Esophagus squamous epithelium (tissue), 5 donors: ENCODE data around the gene DRG2. TPM values are rescaled to one million over a fixed set of nuclear protein-coding genes. Genes with fewer than 3 reads are reported as not detected.

Experiments
- DNase-seq: peaks from one replicate; lab custom pipeline; 2025; lab: John Stamatoyannopoulos, UW
- H3K27ac ChIP-seq, 4 donors: fragments of 200-600 bp; sonication (generic); one replicate each; pipeline ENCODE4 v1.5.1; 2016 to 2019; ENCODE audit warnings: mild to moderate bottlenecking in 1 of 4
- H3K27me3 ChIP-seq, 4 donors: fragments of 200-600 bp; sonication (generic); 1 replicate in 3 of 4; 2 replicates in 1 of 4; pipeline versions ENCODE4 v1.5.1 to v1.6.0; 2017 to 2021; ENCODE audit warnings: antibody characterized with exemption in 1 of 4
- H3K36me3 ChIP-seq, 3 donors: fragments of 200-600 bp; sonication (generic); one replicate each; pipeline ENCODE4 v1.5.1; 2016 to 2019
- H3K4me1 ChIP-seq, 3 donors: fragments of 200-600 bp; sonication (generic); one replicate each; pipeline ENCODE4 v1.5.1; 2017 to 2019
- H3K4me3 ChIP-seq, 4 donors: fragments of 200-600 bp; sonication (generic); 1 replicate in 3 of 4; 2 replicates in 1 of 4; pipeline ENCODE4 v1.5.1; 2016 to 2019; ENCODE audit warnings: mild to moderate bottlenecking in 2 of 4, moderate library complexity in 1 of 4
- H3K9me3 ChIP-seq, 3 donors: fragments of 200-600 bp; sonication (generic); one replicate each; pipeline ENCODE4 v1.5.1; 2016 to 2019
- CTCF ChIP-seq, 6 experiments: fragments of 450-650 bp in 4 of 6; fragments of 200-600 bp in 2 of 6; sonication (generic) in 2 of 6; IDR thresholded peaks; one replicate each; pipeline ENCODE4 v1.5.1; 2016 to 2019; ENCODE audit warnings: antibody characterized with exemption in 6 of 6, mild to moderate bottlenecking in 4 of 6, moderate library complexity in 4 of 6
- POLR2A ChIP-seq, 4 donors: fragments of 450-650 bp; IDR thresholded peaks; one replicate each; pipeline ENCODE4 v1.6.1; 2017; ENCODE audit warnings: antibody characterized with exemption in 4 of 4, mild to moderate bottlenecking in 4 of 4, moderate library complexity in 3 of 4
- WGBS, 2 donors: methylation state at CpG; one replicate each; pipeline ENCODE4 v1.1.5; 2018; 5-methylcytosine and 5-hydroxymethylcytosine counted together
- intact Hi-C: fragments of 100-400 bp; cut with DNase I; formaldehyde crosslinking; loops from one replicate; pipeline ENCODE4 v1.15.0; 2022
- total RNA-seq, 4 donors: library from RNA; depleted of rRNA; stranded (reverse); fragments of >200 nt; gene quantifications; one replicate each; pipeline ENCODE4 v1.1.0, GENCODE V29; 2016
- donor health status: DM: yes; HTN: yes; CAD: no.

Gene DRG2
- 10 to 100 TPM; 31.8 to 45.4 (median 37.9) TPM for total RNA-seq

- intact Hi-C loops: no loop called here
- Histone ChIP-seq H3K36me3 (peaks cover 0 to 25% (median 0%) of the 10 kb centered on the region in 3 donors), H3K4me1 (peaks cover 11 to 30% (median 15%) of the 10 kb centered on the region in 3 donors), H3K4me3 (peak within 1 kb of the TSS; percentile 75 to 93 (median 86)), H3K27me3 (no peaks in the 10 kb centered on the region), H3K27ac (peak within 1 kb of the TSS; percentile 82 to 90 (median 83)), H3K9me3 (no peaks in the 10 kb centered on the region)
- peak; percentile 63 for DNase-seq
- TF ChIP-seq POLR2A (IDR thresholded peaks at IDR 0.05): peak in 2 of 4 donors; percentile 23 to 44
- TF ChIP-seq CTCF (IDR thresholded peaks at IDR 0.05): peak in 4 of 6 experiments; percentile 5 to 61 (median 14)
- WGBS, 2 donors: 0 to 1% methylated on average over 2 to 16 of the region's 52 CpGs
These were observed at the start of gene DRG2 for GRCh38 chr17:18087610-18088491. TSS of gene DRG2 (plus strand) at chr17:18087948. CDS start at chr17:18088024, 76 bp downstream.

DNA sequence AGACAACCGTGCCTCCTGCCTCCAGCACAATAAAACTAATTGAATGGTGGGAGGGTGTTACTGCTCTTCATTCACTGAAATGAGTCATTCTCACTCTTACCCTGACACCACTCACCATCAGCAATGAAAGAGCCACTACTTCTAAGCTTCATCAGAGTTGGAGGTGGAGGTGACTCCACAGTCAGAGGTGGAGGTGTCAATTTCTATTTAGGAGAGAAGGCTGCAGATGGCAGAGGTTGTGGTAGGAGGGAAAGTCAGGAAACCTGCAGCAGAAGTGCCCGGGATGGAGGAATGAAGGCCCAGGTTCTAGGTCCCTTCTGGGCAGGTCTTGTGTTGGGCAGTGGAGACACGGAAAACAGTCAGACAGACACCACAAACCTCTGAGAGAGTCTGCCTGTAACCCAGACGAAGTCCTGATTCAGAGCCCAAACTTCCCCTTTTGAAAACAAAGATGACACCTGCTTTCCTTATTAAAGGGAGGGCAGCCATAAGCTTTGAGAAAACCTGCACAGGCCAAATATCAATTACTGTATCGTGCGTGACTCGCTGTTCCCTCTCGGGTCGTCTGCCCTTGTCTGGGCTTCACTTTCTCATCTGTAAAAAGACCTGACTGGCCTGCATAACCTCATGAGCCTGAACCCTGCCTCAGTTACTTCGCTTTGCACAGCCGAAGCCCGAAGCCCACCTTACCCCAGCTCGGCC, 49.4 kb upstream of the DRG2 start:
- TF ChIP-seq POLR2A (IDR thresholded peaks at IDR 0.05) (no peak), CTCF (IDR thresholded peaks at IDR 0.05) (no peak)
- no peaks in the 10 kb centered on the region for H3K36me3 ChIP-seq
- intact Hi-C loops: loop anchor here (10.0 kb wide), 1 partner anchor 223 kb away; no protein-coding TSS in a partner anchor
- H3K4me3 ChIP-seq: peak overlapping the region; percentile 75 to 99 (median 82)
- peak overlapping the region; percentile 88 to 92 (median 90) for H3K27ac ChIP-seq
- 3% methylated on average over 6 to 10 of the region's 13 CpGs for WGBS, 2 donors
- H3K27me3 ChIP-seq: no peaks in the 10 kb centered on the region
- H3K4me1 ChIP-seq: peaks cover 17 to 55% (median 34%) of the 10 kb centered on the region in 3 donors
- H3K9me3 ChIP-seq: no peaks in the 10 kb centered on the region
- no peak for DNase-seq

- Histone ChIP-seq H3K27ac (peak within 1 kb of the TSS; percentile 88 to 92 (median 90)), H3K4me1 (peaks cover 17 to 54% (median 34%) of the 10 kb centered on the region in 3 donors), H3K27me3 (no peaks in the 10 kb centered on the region), H3K4me3 (peak within 1 kb of the TSS; percentile 75 to 99 (median 82)), H3K9me3 (no peaks in the 10 kb centered on the region), H3K36me3 (peaks cover 0 to 3% (median 0%) of the 10 kb centered on the region in 3 donors)
- WGBS, 2 donors: 0% methylated on average over 15 of the region's 67 CpGs; no CpG with 5 or more reads in 1 of the 2 donors
- TF ChIP-seq CTCF (IDR thresholded peaks at IDR 0.05) (peak in 1 of 6 experiments; percentile 10), POLR2A (IDR thresholded peaks at IDR 0.05) (peak in 3 of 4 donors; percentile 20 to 50 (median 42))
- peak; percentile 97 for DNase-seq
- intact Hi-C loops: loop anchor here (10.0 kb wide), 1 partner anchor 224 kb away; no protein-coding TSS in a partner anchor
These were observed 48.8 kb upstream of the DRG2 start, which contains the start of the genes ATPAF2 and GID4 for GRCh38 chr17:18038861-18039534. TSS of gene ATPAF2 (minus strand) at chr17:18039168. CDS start at chr17:18039013, 155 bp downstream. TSS of gene GID4 (plus strand) at chr17:18039408. CDS start at chr17:18039465, 57 bp downstream.

DNA sequence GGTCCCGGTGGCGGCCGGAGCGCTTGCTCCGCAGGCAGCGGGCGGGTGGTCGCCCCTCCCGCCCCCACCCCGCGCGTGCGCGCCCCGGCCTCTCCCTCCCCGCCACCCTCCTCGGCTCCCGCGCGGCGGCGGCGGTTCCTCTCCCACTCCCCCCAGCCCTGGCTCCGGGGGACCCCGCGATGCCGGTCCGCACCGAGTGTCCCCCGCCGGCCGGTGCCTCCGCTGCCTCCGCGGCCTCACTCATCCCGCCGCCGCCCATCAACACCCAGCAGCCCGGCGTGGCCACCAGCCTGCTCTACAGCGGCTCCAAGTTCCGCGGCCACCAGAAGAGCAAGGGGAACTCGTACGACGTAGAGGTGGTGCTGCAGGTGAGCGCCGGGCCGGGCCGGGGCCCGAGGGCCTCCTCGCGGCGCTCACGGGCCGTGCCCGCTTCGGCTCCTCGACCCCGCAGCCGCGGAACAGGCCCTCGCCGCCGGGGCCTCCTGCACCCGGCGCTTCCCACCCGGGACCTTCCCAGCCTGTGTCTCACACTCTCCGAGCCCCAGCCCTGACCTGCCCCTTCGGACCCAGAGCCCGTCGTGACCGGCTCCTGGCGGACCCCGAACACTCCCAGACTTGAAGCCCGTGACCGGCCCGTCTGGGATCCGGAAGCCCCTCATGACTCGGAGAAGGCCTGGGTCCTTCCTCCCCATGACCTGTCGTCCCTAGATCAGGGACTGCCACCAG, 48.0 kb upstream of the DRG2 start:
- H3K4me3 ChIP-seq: peak overlapping the region; percentile 75 to 99 (median 82)
- H3K36me3 ChIP-seq: peaks cover 0 to 10% (median 0%) of the 10 kb centered on the region in 3 donors
- intact Hi-C loops: loop anchor here (10.0 kb wide), 1 partner anchor 225 kb away; no protein-coding TSS in a partner anchor
- DNase-seq: no peak
- H3K27me3 ChIP-seq: no peaks in the 10 kb centered on the region
- H3K9me3 ChIP-seq: no peaks in the 10 kb centered on the region
- 0% methylated on average over 2 of the region's 81 CpGs; no CpG with 5 or more reads in 1 of the 2 donors for WGBS, 2 donors
- peaks cover 17 to 54% (median 34%) of the 10 kb centered on the region in 3 donors for H3K4me1 ChIP-seq
- TF ChIP-seq POLR2A (IDR thresholded peaks at IDR 0.05) (no peak), CTCF (IDR thresholded peaks at IDR 0.05) (no peak)
- H3K27ac ChIP-seq: peak overlapping the region; percentile 88 to 92 (median 90)
